SHP77 treated with DMSO at 0.1 percent for 48 hours (cell line): ENCODE data around the gene ARHGAP18.
A peak's percentile ranks its signal among the peaks of the same experiment; 100 is the strongest.

Experiments
- DNase-seq: peaks from one replicate; lab custom pipeline; 2025; lab: John Stamatoyannopoulos, UW

ARHGAP18 gene

DNA sequence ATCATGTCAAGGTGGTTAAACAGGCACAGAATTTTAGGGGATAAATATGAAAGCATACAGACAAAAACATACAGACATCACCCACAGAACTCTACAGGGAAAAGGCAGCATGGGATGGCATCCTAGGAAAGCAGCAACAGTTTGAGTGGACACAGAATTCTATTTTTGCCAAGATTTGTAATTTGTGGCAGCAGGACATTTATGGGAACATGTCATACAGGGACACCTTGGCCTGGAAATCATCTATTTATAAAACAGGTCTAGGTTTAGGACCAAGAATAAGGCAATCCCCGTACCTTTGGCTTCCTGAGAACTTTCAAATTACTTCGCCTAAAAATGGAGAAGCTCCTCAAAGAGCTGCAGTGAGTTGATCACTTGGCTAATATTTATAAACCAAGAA, 17.5 kb downstream of the ARHGAP18 start:
- DNase-seq: no peak

DNA sequence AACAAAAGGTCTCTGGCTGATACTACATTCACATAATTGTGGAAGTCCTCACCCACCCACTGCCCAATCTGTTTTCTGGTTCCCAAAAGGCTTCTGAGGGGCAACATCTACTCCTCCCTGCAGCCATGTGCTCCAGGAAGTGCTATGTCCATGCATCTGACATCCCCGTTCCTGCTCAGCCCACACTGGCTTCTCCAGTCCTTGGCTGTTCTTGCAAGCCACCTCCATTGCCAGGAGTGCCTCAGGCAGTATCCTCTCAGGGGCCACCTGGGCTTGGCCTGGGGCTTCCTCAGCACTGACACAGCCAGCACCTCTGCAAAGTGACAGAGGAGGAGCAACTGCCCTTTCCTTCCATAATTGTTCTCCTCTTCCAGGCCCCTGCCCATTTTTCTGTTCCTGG, 18.3 kb downstream of the ARHGAP18 start:
- no peak for DNase-seq

DNA sequence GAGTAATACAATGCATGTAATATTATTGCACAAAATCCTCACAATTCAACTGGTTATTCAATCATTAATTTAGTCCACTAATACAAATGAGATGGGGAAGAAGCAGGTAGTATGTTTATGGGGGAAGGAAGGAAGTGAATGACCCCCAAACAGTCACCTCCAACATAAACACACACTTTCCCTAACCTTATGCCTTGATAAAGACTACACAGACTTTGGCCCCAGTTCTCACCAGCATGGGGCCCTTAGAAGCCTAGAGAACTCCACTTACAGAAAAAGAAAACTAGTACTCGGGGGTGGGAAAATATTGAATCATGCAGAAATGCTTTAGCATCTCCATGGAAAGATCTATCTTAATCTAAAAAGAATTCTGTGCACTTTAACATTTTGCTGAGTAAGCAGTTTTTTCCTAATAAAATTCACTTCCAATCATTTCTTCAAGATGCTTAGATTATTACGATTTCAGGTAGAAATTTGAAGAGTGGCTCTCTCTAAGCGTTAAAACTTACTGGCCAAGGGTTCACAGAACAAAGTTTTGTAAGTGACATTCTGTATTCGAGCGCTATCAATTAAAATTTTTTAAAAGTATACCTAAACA, 18.8 kb downstream of the ARHGAP18 start:
- DNase-seq: no peak

DNA sequence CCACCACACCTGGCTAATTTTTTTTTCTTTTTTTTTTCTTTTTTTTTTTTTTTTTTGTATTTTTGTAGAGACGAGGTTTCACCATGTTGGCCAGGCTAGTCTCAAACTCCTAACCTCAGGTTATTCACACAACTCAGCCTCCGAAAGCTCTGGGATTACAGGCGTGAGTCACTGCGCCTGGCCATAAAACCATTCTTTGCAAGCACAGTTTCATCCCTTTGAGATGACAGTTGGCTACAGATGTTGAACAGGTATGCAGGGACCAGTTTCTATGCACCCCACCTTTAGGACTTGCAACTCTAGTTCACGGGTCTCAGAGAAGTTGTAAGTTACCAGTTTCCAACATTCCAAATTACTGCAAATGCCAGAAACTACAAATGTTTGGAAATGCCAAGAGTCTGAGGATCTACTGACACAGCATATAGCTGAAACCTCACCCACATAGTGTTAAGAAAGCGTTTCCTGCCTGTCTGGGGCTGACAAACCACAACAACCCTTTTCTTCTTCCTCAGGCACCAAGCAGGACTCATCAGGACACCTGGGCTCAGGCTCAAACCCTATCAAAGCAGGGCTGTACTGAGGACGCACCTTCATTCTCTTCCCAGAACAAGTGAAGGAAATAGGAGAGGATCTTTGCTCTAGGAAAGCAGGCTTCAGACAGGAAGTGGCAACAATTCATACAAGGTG, 22.9 kb downstream of the ARHGAP18 start:
- DNase-seq: no peak

DNA sequence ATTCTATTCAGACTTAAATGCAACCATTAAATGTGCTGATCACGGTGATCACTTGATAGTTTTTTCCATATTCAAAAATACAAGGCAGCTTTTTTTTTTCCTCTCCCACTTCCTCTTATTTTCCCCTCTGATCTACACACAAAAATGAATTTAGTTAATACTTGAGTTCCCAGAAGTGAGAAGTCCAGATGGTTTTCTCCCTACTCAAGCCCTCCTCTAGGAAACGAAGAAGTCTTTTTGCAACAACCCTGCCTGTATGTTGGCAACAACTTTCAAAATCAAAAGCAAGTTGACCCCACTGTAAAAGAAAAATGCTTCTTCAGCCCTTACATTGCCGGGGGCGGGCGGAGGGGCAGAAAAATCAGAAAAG, 24.3 kb downstream of the ARHGAP18 start:
- DNase-seq: no peak

DNA sequence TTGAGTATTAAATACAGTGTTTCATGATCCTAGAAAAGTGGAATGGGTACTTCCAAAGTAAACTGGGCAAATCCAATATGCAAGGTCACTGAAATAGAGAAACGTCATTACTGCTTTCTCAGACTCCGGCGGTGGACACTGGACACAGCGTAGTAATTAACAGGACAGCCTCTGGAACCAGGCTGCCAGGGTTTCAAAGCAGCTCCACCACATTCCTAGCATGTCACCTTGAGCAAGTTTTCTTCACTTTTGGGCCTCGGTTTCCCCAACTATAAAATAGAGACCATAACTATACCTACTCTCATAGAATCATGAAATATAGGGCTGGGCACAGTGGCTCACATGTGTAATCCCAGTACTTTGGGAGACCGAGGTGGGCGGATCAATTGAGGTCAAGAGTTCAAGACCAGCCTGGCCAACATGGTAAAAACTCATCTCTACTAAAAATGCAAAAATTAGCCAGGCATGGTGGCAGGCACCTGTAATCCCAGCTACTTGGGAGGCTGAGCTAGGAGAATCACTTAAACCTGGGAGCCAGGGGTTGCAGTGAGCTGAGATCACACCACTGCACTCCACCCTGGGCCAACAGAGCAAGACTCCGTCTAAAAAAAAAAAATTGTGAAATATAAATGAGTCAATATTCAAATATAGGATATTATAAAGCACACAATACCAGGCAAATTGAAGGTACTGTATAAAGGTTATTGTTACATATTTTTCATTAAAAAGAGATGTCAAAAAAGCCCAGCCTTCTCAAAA, 24.9 kb downstream of the ARHGAP18 start:
- no peak for DNase-seq

DNA sequence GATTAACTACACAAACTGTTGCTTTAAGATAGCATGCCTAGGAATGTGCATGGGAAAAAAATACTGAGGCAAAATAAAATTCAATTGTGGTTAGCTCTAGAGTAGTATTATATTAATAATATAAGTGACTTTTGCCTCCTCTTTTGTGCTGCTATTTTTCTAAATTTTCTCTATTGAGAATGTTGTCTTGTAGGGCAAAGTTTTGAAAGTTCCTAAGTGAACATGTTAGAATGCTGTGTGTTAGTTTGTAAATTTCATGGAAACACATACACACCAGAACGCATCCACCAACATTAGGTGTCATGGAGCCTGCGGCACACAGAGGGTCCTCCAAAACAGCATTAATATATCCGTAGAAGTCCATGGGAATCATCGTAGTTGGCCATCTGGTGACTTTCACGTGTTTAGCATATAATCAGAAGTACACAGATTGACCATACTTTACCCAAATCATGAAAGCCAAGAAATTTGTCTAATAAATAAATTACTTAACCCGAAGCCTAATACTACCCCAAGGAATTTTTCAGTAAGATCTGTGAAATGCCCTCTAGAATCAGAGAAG, 25.6 kb downstream of the ARHGAP18 start:
- no peak for DNase-seq

DNA sequence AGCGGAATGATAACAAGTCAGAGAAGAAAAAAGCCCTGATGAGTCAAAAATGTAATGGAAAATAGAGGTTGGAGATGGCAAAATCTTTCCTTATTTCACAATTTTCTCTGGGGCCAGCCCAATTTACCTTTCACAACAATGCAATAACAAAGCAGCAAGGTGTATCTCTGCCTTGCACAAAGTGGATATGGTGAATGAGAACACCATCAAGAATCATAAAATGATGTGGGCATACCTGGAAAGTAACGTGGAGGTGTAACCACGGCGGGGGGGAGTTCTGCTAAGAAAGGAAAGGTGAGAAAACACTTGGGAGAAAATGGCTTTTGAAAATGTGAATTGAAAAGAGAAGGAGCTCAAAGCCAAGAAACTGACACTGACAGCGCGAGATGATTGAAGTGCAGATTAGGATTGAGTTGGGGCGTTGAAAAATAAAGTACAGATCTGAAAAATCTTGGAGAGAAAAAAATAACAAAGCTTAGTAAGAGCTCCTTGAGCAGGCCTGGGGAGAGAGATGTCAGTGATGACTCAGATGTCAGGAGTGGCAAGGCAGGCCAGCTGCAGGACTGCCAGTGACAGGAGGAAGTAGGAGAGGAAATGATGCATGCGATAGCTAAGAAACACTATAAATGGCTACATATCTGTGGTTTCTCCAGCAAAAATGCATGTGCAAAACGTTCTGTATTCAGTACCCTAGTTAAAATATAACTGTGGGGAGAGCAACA, 26.2 kb downstream of the ARHGAP18 start:
- DNase-seq: peak; percentile 15

DNA sequence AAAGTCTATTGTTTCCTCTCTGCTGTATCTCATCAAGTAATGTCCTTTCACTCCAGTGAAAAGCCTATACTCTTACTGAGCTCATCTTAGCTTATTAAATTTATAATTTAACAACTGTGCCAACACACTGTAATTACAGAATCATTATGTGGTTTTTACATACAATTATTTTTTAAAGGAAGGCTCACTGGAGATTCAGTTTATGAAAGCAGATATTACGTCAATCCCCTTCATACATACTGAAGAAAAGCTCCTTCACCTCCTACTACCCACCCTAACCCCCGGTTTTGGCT, 28.1 kb downstream of the ARHGAP18 start:
- DNase-seq: no peak

DNA sequence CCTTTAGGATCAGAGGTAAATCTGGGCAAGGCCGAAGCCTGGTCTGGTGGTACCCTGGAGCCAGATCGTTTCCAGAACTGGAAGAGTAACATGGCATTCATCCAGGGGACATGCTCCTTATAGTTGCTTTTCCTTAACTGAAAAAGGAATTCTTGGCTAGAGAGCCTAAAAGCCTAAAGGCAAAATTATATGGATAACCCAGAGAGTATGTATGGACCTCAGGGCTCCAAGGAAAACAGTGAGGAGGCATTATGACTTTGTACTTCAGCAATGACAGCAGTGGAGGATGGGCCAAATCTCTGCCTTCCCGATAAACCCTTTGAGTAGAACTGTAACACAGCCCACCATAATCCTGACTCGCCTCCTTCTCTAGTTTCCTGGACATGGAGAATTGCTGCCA, 29.3 kb downstream of the ARHGAP18 start:
- no peak for DNase-seq

DNA sequence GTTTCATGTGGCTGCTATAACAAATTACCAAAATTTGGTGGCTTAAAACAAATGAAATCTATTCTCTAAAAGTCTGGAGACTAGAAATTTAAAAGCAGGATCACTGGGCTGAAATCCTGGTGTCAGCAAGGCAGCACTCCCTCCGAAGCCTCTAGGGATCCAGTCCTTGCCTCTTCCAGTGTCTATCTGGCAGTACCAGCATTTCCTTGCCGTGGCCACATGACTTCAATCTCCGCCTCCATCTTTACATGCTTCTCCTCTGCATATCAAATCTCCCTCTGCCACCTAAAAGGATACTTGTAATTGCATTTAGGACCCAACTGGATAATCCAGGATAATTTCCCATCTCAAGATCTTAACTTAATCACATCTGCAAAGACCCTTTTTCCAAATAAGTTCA, 30.2 kb downstream of the ARHGAP18 start:
- no peak for DNase-seq

DNA sequence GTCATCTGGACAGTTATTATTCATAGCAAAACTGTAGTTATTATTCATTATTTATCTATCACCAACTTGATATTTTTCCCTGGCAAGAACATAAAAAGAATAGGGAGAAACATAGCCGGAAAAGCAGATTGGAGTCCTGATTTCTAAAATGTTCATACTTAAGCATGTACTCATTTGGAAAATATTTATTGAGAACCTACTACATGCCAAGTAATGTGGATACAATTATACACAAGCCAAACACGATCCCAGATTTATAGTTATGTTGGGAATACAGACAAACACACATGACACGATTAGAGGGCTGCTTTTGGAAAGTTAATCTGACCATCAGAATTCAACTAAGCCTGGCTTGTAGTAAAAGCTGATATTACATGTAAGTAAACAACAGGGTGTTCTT, 30.7 kb downstream of the ARHGAP18 start:
- no peak for DNase-seq

DNA sequence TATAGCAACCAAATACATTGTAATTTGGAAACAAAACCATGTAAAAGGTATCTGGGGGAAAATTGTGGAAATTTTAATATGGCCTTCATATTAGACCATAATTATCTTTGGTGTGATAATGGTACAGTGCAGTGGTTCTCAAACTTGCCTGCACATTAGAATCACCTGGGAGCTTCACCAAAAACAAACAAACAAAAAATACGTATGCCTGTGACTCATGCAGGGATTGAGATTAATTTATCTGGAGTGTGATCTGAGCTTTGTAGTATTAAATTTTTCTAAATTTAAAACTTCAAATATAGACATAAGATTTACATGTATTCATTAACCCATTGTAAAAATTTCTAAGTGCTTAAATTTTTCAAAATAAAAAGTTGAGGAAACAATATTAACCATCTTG, 31.5 kb downstream of the ARHGAP18 start:
- no peak for DNase-seq

DNA sequence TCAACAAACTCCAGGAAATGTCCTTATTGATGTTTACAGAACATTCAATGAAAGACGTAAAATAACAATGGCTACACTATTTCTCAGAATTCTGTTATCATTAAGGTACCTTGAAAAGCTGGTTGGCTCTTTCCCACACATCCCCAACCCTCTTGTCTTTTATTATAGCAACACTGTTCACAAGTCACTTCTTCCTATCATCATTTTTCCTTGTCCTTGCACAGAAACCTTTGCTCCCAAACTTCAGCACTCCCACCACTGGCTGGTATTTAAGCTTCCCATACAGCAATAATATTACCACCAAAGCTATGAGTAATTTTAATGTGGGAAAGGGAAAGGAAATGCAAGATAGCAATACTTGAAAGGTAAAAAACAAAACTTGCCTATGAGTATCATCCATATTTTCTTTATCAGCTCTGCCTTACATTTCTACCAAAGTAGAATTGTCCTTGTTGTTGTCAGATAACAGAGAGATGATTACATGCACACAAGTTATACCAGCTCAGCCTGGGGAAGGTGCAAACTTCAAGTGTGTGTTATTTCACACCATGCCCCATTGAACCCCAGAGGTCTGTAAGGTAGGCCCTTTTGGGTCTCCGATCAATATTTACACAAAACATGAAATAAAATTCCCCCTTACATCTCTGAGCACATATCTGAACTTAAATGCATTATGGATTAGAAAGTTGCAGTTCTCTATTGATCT, 32.2 kb downstream of the ARHGAP18 start:
- DNase-seq: no peak

DNA sequence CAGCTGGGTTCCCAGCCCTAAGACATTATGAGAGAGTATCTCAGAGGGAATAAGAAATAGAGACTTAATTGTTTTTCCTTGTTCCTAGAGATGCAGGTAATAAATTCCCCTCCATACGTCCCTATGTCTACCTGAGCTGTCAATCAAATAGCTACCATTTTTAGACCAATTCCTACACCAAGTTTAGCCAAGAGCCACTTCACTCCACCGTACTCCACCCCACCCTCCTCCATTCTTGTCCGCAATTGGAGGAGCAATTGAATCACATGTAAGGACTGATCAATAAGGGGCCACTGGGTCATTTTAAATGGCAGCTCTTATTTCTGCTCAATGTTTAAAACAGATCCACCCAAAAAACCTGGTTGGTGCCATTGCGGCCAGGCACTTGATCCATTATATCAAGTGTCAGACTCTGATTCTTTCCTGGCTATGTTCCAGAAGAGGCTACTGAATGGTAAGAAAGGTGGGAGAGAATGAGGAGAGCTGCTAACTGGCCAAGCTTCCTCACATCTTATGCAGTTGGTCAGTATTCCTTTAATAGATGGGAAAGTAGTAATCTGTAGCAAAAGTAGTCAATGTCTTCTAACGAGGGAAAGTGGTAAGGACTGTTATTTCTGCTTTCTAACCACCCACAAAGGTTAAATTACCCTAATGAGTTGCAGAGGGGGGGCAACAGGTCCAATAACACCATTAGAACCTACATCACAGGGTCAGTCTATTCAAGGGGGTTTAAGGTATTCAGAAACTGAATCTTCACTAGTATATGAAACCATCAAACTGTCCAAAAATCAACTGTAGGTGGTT, 34.1 kb downstream of the ARHGAP18 start:
- DNase-seq: no peak

DNA sequence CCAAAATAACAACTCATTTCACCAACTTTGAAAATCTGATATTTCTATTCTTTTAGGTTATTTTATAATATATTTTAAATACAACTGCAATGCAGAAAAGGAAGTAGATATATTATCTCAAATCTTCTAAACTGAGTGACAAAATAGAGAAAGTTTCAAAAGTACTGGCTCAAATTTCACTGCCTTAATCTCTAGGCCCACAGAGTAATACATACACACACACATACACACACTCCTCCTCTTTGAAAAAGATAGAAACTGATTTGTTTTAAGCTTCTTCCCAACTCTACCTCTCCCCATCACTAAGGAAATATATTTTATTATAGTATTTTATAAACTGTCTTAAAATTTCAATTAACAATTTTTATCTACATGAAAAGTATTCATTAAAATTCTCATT, 36.2 kb downstream of the ARHGAP18 start:
- DNase-seq: no peak

DNA sequence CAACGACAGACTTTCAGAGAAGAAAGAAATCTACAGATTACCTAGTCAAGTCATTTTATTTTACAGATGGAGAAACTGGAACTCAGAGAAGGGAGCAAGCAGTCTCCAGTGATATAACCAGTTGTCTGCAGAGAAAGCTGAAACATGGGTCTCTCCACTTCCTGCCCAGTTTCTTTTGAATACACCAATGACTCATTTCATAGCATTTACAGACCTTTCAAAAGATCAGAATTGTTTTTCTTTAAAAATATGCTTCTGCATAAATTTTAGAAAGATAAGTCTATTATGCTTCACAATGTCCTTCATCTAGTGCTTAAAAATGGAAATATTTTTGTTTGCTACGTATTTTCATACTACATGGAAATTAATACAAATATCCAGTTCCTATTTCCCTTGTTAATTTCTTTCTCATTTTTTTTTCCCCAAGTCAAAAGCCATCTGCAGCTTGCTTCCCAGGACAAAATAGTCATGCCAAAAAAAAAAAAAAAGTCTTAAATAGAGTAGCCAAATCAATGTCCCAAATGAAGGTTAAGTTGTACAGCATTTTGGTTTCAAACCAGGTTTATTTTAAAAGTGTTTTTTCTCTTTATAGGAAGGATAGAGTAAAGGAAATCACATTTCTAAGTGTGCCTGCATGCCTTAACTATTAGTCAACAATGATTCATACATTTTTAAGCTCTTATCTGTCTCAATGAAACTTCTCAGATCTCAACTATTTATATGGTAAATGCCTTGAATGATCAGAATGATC, 36.9 kb downstream of the ARHGAP18 start:
- DNase-seq: no peak

DNA sequence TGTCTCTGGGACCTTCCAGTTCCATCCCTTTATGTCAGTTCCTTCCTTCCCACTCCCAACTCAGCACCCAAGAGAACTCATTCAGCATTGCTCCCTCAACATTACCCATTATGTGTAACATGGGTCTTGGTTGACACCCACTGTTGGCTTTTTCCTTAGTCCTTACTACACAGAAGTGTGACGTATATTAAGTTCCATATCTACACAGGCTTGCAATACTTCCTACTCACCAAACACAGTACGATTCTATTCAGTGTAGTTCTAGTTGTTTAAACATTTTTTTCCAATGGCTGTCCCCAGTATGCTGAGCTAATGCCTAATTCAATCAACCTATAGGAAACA, 37.7 kb downstream of the ARHGAP18 start:
- DNase-seq: no peak

DNA sequence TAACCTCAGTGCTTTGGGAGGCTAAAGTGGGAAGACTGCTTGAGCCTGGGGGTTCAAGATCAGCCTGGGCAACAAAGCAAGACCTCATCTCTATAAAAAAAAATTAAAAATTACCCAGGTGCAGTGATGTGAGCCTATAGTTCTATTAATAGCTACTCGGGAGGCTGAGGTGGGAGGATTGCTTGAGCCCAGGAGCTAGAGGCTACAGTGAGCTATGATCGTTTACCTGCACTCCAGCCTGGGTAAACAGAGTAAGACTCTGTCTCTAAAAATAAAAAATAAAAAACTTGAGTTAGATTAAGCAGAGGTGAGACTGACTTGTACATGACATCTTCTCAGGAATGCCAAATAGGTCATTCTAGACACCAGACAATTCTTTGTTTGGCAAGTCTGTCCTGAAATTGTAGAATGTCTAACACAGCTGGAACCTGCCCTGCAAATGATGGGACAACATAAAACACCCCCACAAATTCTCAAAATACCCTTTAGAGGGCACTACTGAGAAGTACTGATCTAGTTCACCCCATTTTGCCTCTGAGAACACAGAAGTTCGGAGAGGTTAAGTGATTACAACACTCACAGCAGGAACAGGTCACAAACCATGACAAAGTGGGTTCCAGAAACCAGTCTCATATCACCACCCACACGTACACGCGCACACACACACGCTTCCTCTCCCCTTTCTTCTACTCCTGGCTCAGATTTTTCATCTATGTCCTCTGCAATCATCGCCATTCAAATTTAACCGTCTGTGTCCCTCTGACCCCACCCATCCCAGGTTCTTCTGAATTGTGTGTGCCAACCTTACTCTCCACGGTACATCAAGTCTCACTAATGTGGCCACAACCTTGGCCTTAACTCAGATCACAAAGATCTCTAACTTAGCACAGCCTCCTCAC, 38.3 kb downstream of the ARHGAP18 start:
- no peak for DNase-seq

DNA sequence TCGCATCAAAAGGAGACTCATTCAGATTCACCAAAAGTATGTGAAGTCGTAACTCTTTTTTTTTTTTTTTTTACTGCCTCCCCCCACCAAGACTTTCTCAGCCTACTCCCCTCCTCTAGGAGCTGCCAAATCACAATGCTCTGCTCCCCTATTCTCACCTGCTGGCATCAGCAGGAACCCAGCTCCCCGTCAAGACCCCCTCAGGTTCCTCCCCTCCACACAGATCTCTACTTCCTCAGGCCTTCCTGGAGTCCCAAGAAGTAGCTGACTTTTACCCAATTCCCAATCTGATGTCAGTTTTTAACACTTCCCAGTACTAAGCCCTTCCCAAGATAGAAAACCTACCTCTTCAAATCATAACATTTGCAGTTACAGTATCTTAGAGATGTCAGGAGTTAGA, 39.3 kb downstream of the ARHGAP18 start:
- DNase-seq: no peak
